ENCODE measurements around the gene TNFAIP3.

- TF ChIP-seq POLR2A (IDR thresholded peaks at IDR 0.05) (no peak), EP300 (IDR thresholded peaks at IDR 0.05) (no peak)
- TF ChIP-seq, protein P1, sequence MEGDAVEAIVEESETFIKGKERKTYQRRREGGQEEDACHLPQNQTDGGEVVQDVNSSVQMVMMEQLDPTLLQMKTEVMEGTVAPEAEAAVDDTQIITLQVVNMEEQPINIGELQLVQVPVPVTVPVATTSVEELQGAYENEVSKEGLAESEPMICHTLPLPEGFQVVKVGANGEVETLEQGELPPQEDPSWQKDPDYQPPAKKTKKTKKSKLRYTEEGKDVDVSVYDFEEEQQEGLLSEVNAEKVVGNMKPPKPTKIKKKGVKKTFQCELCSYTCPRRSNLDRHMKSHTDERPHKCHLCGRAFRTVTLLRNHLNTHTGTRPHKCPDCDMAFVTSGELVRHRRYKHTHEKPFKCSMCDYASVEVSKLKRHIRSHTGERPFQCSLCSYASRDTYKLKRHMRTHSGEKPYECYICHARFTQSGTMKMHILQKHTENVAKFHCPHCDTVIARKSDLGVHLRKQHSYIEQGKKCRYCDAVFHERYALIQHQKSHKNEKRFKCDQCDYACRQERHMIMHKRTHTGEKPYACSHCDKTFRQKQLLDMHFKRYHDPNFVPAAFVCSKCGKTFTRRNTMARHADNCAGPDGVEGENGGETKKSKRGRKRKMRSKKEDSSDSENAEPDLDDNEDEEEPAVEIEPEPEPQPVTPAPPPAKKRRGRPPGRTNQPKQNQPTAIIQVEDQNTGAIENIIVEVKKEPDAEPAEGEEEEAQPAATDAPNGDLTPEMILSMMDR (IDR thresholded peaks at IDR 0.05), result no peak
Measured at GRCh38 chr6:137907170-137907569, 40.1 kb downstream of the TNFAIP3 start.

Data from tibial nerve (tissue), 4 donors.